ENCODE results near the gene RXRG. TPM values are rescaled to one million over a fixed set of nuclear protein-coding genes. Genes with fewer than 3 reads are reported as not detected.

The RXRG gene
- total and polyA plus RNA-seq, 2 of the 8 experiments (the other 6 are each of a cell fraction or from before 2014, with no cell fraction given) = not detected

DNA sequence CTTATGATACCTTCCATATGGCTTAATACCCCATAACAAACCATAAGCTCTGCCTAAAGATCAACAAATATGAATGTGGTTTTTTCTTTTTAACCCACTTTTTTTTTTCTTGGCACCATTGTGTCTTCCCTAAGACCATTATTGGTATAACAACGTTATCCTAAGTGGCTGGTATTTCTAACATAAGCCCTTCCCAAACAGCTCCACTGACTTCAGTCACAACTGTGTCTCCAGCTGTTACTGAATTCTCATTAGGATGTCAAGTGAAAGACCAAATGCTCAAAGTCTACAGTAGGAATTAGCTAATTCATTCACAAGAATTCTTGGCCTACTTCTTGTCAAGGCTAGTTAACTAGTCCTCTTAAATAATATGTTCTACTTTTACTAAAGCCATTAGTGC, 4.2 kb upstream of the RXRG start:
- H2AFZ ChIP-seq (ENCODE audit: low read length) = no peak overlapping the region
- H3K4me3 ChIP-seq (ENCODE audit: extremely low read depth in 1 of 4, insufficient read depth in 2 of 4, low read depth in 3 of 4, low read length in 4 of 4) = no peak overlapping the region
- no peak overlapping the region for H3K23ac ChIP-seq (ENCODE audit: insufficient read length)
- H2AK5ac ChIP-seq (ENCODE audit: low read depth, low read length) = no peak overlapping the region
- no peak overlapping the region for H2BK20ac ChIP-seq (ENCODE audit: low read length)
- no peak overlapping the region for H3K4ac ChIP-seq (replicated peaks; ENCODE audit: insufficient read length, low read depth, low read length)
- H2BK5ac ChIP-seq (ENCODE audit: low read depth, low read length) = no peak overlapping the region
- H3K36me3 ChIP-seq (ENCODE audit: control insufficient read depth in 2 of 4, insufficient read depth in 4 of 4, low read length in 3 of 4) = no peaks in the 10 kb centered on the region
- H4K8ac ChIP-seq (ENCODE audit: extremely low read depth, insufficient read depth, low read length) = no peak overlapping the region
- H4K91ac ChIP-seq (replicated peaks; ENCODE audit: insufficient read length, low read length) = no peak overlapping the region
- POLR2A ChIA-PET (ENCODE audit: partially characterized antibody) = interaction anchor here (1.7 kb wide), 1 partner anchor 21 kb away, joined by 5 read pairs; no protein-coding TSS in a partner anchor
- FAIRE-seq (no peak), DNase-seq (ENCODE audit: low read depth in 1 of 2, low spot score in 2 of 2) (no peak)
- H4K20me1 ChIP-seq (replicated peaks in 1 of 2; ENCODE audit: control insufficient read depth in 1 of 2, insufficient read depth in 2 of 2, low read length in 2 of 2) = peaks cover 2 to 6% of the 10 kb centered on the region in 2 experiments
- no peak overlapping the region for H3K4me2 ChIP-seq (ENCODE audit: insufficient read depth in 1 of 2, low read depth in 2 of 2, low read length in 2 of 2)
- H2BK12ac ChIP-seq (ENCODE audit: low read depth, low read length) = no peak overlapping the region
- no peak overlapping the region for H2BK120ac ChIP-seq (replicated peaks; ENCODE audit: low read depth, low read length)
- H3K79me2 ChIP-seq (ENCODE audit: control insufficient read depth in 1 of 2, insufficient read depth in 2 of 2, low read length in 2 of 2) = no peaks in the 10 kb centered on the region
- H3K27ac ChIP-seq (ENCODE audit: low read depth, low read length) = no peak overlapping the region
- WGBS, 2 experiments (ENCODE audit: extremely low coverage in 1 of 2, insufficient coverage in 1 of 2, insufficient read length in 1 of 2, insufficient replicate concordance in 2 of 2, low coverage in 1 of 2, low lambda C conversion rate in 2 of 2, missing lambda C conversion rate in 1 of 2) = 76% methylated on average over 1 of the region's 1 CpG; no CpG with 5 or more reads in 1 of the 2 experiments
- no peak overlapping the region for H4K5ac ChIP-seq (ENCODE audit: insufficient read length, low read depth, low read length)
- H3K9me3 ChIP-seq (ENCODE audit: insufficient read depth in 2 of 2, low read depth in 1 of 2, low read length in 1 of 2) = no peaks in the 10 kb centered on the region
- no peak overlapping the region for H3K14ac ChIP-seq (ENCODE audit: insufficient read length)
- TF ChIP-seq SIX5 (IDR thresholded peaks at IDR 0.05; ENCODE audit: low read depth, low read length) (no peak), CEBPB (IDR thresholded peaks at IDR 0.05; ENCODE audit: low read depth, low read length) (no peak), PHF8 (conservative IDR thresholded peaks at IDR 0.05; ENCODE audit: low read depth, low read length) (no peak), ZNF274 (IDR thresholded peaks at IDR 0.05; ENCODE audit: borderline replicate concordance, extremely low read depth, low read length) (no peak), POU5F1 (IDR thresholded peaks at IDR 0.05; ENCODE audit: low read depth, low read length) (no peak), POLR2AphosphoS5 (IDR thresholded peaks at IDR 0.05; ENCODE audit: low read depth, low read length) (no peak), TBP (IDR thresholded peaks at IDR 0.05; ENCODE audit: low read depth, low read length) (no peak), KDM4A (IDR thresholded peaks at IDR 0.05; ENCODE audit: low read depth, low read length, severe bottlenecking) (no peak), RFX5 (IDR thresholded peaks at IDR 0.05; ENCODE audit: borderline replicate concordance, low read depth, low read length) (no peak), KDM5A (IDR thresholded peaks at IDR 0.05; ENCODE audit: low read length) (no peak)
- TF ChIP-seq, protein P1, sequence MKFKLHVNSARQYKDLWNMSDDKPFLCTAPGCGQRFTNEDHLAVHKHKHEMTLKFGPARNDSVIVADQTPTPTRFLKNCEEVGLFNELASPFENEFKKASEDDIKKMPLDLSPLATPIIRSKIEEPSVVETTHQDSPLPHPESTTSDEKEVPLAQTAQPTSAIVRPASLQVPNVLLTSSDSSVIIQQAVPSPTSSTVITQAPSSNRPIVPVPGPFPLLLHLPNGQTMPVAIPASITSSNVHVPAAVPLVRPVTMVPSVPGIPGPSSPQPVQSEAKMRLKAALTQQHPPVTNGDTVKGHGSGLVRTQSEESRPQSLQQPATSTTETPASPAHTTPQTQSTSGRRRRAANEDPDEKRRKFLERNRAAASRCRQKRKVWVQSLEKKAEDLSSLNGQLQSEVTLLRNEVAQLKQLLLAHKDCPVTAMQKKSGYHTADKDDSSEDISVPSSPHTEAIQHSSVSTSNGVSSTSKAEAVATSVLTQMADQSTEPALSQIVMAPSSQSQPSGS (IDR thresholded peaks at IDR 0.05; ENCODE audit: low read length) = no peak
- H3K79me1 ChIP-seq (ENCODE audit: low read depth, low read length) = no peaks in the 10 kb centered on the region
- H3K4me1 ChIP-seq (replicated peaks in 1 of 4; ENCODE audit: control insufficient read depth in 3 of 4, insufficient read depth in 4 of 4, low read length in 3 of 4) = peaks cover 5 to 12% (median 8%) of the 10 kb centered on the region in 4 experiments; a peak in 6 of 7 replicates
- H3K9ac ChIP-seq (replicated peaks in 1 of 4; ENCODE audit: extremely low read depth in 1 of 4, low read depth in 3 of 4, low read length in 3 of 4) = no peak overlapping the region
- H2BK15ac ChIP-seq (ENCODE audit: low read length) = no peak overlapping the region
- no peak overlapping the region for H3K56ac ChIP-seq (replicated peaks; ENCODE audit: insufficient read length, low read depth, low read length)
- H3K23me2 ChIP-seq (ENCODE audit: low read depth, low read length) = no peaks in the 10 kb centered on the region; the same call in 1 of the 2 replicates
- H3K27me3 ChIP-seq (replicated peaks in 1 of 4; ENCODE audit: control insufficient read depth in 3 of 4, extremely low read depth in 1 of 4, insufficient read depth in 3 of 4, low read length in 3 of 4) = peaks cover 22 to 42% (median 35%) of the 10 kb centered on the region in 4 experiments
- H3K18ac ChIP-seq (ENCODE audit: extremely low read depth, low read length) = no peak overlapping the region
- CTCF ChIA-PET (ENCODE audit: partially characterized antibody) = interaction anchor here (0.6 to 1.3 kb wide), 4 partner anchors 21 to 47 kb away, joined by 3 to 4 read pairs (median 3); no protein-coding TSS in a partner anchor
